NT2/D1 (cell line): ENCODE measurements around the gene PTPRK.

Experiments
- SUZ12 ChIP-seq: IDR thresholded peaks from 2 replicates; pipeline ENCODE4 v1.6.1; 2011; ENCODE audit not compliant: insufficient read length, insufficient read depth; ENCODE audit errors: extremely low read depth
- YY1 ChIP-seq: IDR thresholded peaks from 2 replicates; pipeline ENCODE4 v1.6.1; 2011; ENCODE audit not compliant: insufficient read length, insufficient read depth
- ZNF274 ChIP-seq: IDR thresholded peaks from 2 replicates; pipeline ENCODE4 v1.6.1; 2011; ENCODE audit warnings: mild to moderate bottlenecking, low read depth, low read length

- TF ChIP-seq SUZ12, result no peak
- TF ChIP-seq ZNF274, result no peak
- no peak for TF ChIP-seq YY1
Observed at GRCh38 chr6:128204616-128205015, 315.8 kb downstream of the PTPRK start.
